CD4-positive, alpha-beta T cell treated with Interleukin-2 at 100 ng/mL for 4 hours (primary cell): ENCODE data around the gene KYAT1.

Experiments
- DNase-seq: peaks from one replicate; pipeline ENCODE4 v3.0.0-alpha.2; 2020; ENCODE audit warnings: low spot score

The KYAT1 gene

DNA sequence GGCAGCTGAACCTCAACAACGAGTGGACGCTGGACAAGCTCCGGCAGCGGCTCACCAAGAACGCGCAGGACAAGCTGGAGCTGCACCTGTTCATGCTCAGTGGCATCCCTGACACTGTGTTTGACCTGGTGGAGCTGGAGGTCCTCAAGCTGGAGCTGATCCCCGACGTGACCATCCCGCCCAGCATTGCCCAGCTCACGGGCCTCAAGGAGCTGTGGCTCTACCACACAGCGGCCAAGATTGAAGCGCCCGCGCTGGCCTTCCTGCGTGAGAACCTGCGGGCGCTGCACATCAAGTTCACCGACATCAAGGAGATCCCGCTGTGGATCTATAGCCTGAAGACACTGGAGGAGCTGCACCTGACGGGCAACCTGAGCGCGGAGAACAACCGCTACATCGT lies 26.6 kb upstream of the KYAT1 start:
- no peak for DNase-seq

DNA sequence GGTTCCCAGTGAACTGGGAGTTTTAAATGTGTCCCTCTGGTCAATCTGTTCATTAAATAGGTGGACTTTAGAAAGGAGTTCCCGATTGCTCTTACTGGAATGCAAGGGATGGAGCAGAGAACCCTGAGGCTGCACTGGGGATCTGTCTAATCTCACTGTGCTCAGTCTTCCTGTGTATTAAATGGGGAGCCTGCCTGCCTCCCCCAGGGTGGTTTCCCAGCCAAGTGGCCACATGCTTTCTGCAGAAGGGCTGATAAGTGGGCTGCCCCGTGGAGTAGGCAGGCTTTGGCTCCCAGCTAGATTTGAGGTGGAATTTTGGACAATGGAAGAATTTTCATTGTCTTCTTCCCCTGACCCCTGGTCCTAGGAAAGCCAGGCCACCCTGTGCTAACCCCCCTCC lies 25.0 kb upstream of the KYAT1 start:
- DNase-seq, result no peak

DNA sequence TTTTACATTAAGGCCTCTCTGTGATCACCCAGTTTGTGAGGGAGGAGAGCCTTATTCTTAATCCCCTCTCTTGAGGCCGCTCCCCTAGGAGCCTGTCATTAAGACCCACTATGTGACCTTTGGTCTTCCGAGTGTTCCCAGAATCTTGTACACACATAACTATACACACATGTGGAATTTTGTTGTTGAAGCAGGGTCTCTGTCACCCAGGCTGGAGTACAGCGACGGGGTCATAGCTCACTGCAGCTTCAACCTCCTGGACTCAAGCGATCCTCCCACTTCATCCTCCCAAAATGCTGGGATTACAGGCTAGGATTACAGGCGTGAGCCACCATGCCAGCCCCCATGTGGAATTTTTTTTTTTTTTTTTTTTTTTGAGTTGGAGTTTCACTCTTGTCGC lies 24.2 kb upstream of the KYAT1 start:
- no peak for DNase-seq

DNA sequence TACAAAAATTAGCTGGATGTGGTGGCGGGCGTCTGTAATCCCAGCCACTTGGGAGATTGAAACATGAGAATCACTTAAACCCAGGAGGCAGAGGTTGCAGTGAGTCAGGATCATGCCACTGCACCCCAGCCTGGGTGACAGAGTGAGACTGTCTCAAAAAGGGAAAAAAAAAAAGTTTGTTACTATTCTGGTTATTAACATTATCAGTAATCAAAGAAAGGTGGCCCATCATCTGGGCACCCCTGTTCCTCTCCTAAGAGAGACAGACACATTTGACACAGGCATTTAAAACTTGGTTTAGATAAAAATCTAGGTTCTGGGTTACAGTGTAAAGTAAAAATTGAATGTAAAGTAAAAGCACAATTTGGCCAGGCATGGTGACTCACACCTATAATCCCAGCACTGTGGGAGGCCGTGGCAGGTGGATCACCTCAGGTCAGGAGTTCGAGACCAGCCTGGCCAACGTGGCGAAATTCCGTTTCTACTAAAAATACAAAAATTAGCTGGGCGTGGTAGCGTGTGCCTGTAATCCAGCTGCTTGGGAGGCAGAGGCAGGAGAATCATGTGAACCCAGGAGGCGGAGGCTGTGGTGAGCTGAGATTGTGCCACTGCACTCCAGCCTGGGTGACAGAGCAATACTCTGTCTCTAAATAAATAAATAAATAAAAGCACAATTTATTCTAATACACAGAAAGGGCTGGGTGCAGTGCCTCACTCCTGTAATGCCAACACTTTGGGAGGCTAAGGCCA lies 22.3 kb upstream of the KYAT1 start:
- DNase-seq, result peak; percentile 27

DNA sequence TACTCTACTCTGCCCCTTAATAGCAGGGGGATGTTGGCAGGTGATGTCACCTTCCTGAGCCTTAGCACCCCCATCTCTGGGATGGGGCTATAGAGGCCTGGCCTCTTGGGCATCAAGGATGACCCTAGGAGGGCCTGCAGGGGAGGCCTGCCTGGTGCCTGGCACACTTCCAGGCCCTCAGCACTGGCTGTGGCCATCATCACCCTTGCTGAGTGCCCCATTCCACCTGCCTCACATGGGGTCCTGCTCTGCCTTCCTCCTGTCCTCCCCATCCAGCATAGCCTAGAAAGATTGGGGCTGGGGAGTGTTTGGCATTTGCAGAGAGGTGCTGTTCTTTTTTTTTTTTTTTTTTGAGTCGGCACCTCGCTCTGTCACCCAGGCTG lies 21.3 kb upstream of the KYAT1 start:
- DNase-seq, result no peak

DNA sequence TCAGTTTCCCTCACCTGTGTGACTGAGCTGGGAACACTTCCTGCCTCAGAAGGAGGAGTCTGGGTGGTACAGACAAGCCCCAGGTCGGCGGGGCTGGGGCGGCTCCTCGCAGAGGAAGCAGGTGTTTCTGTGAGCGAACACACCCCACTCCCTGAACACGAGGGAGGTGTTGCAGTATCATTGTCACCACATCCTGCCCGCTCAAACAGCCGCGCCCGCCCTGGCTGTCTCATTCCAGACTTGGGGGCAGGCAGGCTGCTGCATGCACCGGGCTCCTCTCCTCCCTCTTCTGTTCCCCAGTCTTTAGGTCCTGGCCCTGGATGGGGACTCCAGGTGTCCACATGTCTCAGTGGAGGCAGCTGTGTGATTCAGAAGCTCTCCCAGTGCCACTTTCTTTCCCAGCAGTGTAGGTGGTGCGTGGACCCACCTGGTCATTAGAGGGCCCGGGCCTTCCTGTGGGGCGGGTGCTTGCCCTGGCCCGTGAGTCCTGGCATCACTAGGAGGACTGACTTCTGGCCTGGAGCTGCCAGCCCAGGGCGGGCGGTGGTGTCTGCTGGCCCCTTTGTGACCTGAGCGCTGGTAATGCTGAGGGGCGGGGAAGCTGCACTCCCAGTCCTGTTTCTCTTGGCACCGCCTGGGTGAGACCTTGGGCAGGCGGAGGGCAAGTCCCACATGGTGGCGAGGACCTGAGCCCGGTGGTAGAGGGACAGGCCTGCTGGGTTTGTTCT lies 20.8 kb upstream of the KYAT1 start:
- peak; percentile 92 for DNase-seq

DNA sequence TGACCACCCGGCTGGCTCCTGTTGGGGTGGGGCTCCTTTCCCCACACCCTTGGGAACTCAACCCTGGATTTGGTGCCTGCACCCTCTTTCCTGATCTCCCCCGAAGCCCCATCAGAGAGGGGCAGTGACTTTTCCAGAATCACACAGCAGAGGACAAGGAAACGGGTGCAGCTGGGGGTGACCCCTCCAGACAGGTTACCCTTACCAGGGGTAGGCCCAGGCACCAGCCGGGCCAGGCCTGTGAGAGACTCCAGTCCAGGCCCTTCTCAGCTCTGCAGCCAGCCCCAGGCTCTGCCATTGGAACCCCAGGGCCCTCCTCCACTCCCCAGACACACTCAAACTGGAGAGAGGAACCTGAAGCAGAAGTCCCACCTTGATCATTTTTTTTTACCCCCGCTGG lies 20.1 kb upstream of the KYAT1 start:
- no peak for DNase-seq

DNA sequence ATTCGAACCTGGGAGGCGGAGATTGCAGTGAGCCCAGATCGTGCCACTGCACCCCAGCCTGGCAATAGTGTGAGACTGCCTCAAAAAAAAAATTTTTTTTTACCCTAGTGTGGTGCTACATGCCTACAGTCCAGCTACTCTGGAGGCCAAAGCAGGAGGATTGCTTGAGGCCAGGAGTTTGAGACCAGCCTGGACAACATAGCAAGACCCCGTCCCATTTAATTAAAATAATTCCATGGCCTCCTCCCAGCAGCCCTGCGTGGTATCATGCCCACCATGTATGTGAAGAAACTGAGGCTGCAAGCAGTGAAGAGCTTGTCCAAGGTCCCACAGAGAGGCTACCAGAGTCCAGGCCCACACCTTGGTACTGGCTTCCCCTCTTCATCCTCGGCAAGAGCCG lies 19.6 kb upstream of the KYAT1 start:
- no peak for DNase-seq

DNA sequence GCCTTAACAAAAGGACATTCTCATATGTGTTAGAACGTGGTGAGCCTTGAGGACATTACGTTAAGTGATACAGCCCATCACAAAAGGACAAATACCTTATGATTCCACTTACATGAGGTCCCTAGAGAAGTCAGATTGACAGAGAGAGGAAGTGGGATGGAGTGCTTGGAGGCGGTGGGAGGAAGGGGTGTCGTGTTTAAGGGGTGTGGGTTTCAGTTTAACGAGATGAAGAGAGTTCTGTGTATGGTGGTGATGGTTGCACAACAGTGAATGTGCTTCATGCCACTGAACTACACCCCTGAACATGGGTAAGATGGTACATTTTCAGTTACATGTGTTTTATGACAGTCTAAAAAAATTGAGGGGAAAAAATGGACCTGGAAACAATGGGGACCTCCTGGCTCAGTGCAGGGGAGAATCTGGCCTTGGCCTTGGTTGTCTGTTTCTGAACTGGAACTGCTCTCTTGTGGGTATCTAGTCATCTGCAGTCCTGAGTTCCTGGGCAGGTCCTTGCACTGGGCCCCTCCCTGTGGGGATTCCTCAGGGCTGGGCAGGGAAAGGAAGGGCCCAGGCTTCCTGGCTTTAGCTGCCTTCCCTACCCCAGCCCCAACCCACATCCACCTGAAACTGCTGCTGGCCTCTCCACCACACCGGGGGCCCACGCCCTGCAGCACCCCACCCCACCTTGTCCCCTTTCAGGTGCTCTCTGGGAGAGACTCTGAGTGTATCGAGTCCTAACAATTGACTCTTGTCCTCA lies 18.0 kb upstream of the KYAT1 start:
- peak; percentile 38 for DNase-seq

DNA sequence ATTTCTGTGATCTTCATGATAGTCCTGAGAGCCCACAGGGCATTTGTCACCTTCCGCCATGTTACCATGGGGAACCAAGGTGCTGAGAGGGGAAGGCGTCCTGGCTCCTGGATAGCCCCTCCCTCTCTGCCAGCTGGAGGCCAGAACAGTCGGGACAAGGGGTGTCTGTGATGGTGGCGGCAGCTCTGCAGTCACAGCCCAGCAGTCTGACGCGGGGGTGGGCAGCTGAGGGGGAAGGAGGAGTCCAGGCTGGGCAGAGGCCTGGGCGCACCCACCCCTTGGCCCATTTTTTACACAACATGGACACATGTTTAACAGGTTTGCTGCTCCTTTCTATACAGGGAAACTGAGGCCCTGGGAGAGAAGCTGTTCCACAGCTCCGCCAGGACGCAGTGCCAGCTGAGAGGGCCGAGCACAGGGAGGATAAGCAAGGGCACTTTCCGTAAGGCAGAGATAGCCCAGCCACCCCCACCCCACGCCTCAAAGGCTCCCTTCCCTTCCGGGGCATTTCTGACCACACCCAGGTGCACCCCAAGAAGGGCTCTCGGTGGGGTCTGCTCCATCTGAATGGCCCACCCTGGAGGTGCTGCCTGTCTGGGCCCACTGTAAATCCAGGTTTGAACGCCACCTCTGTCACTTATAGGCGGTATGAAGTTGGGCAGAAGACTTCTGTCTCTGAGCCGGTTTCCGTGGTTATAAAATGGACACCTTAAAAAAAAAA lies 17.3 kb upstream of the KYAT1 start:
- no peak for DNase-seq

DNA sequence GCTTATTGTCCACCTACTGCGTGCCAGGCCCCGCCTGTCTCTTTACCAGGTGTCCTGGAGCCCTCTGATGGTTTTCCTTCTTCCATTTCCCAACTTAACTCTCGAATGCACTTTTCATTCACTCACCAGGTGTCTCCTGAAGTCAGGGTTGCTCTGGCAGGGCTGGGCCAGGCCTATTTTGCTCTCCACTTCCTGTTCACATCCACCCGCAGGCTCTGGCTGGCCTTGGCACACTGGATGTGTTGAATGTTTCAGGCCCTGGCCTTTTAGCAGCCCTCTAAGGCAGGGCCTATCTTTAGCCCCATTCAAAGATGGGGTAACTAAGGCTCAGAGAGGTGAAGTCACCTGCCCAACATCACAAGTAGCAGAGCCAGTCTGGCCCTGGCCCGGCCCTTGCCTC lies 16.6 kb upstream of the KYAT1 start:
- no peak for DNase-seq

DNA sequence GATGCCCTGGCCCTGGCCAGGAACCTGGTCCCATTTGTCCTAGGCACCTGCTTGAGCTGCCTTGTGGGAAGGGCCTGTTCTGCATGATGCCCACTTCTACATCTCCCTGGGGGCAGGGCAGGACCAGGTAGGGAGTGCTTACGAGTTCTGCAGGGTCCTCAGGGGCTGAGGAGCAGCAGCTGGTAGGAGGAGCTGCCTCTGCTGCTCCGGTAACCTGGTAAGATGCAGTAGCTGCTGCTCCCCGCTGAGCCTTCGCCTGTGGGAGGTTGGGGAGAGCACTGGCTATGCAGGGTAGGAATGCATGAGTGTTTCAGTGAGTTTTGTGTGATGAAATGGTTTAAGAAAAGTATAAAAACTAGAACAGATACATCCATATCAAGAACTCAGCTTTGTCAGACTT lies 13.8 kb upstream of the KYAT1 start:
- DNase-seq, result no peak

DNA sequence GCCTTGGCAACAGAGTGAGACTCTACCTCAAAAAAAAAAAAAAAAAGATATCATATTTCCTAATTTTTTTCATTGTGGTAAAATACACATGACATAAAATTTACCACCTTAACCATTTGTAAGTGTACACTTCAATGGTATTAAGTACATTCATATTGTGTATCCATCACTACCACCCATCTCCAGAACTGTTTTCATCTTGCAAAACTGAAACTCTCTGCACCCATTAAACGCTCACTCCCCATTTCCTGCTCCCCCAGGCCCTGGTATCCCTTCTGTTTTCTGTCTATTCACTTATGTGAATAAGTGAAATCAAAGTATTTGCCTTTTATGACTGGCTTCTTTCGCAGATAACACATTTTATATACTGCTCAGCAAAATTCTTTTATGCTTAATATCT lies 13.0 kb upstream of the KYAT1 start:
- peak; percentile 20 for DNase-seq

DNA sequence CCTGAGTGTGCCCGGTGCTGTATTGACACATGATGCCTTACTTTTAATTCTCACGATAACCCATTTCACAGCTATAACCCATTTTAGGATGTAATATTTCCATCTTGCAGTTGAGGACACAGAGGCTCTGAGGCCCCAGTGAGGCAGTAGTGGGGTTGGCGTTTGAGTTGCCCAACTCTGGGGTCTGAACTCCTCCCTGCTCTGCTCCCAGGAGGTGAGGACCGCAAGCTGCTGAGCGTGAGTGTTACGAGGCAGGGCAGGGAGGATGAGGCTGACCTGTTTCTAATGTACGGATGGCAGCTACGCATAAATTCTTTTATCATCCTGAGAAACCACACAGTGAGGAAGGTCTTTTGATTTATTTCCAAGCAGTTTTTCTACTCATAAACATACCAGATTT lies 11.6 kb upstream of the KYAT1 start:
- DNase-seq, result no peak

DNA sequence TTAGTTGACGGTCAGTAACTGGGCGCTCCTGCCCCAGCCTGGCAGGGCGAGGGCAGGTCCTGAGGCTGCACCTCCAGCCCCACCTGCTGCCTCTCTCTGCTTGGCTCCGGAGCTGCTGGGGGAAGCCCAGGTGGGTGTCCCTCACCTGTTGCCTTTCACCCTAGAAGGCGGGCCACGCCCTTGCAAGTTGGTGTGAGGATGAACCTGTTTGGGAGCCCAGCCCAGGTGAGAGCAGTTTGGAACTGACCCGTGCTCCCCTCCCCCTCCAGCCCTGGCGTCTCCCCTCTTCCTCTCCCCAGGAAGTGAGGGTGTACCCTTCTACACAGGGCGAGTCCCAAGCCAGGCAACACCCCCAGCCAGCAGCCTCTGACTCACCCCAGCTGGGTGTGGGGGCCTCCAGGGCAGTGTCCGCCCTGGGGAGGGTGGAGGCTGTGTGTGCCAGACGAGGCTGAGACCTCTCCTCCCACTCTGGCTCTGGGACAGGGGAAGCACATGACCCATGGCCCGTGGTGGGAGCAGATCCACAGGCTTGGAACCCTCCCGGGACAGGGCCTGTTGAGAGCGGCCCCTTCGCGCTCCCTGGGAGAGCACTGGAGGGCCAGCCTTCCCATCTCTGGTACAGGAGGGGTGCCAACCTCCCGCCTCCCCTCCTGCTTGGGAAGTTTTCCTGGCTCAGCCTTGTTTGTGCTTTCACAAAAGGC lies 10.6 kb upstream of the KYAT1 start:
- DNase-seq, result peak; percentile 57

DNA sequence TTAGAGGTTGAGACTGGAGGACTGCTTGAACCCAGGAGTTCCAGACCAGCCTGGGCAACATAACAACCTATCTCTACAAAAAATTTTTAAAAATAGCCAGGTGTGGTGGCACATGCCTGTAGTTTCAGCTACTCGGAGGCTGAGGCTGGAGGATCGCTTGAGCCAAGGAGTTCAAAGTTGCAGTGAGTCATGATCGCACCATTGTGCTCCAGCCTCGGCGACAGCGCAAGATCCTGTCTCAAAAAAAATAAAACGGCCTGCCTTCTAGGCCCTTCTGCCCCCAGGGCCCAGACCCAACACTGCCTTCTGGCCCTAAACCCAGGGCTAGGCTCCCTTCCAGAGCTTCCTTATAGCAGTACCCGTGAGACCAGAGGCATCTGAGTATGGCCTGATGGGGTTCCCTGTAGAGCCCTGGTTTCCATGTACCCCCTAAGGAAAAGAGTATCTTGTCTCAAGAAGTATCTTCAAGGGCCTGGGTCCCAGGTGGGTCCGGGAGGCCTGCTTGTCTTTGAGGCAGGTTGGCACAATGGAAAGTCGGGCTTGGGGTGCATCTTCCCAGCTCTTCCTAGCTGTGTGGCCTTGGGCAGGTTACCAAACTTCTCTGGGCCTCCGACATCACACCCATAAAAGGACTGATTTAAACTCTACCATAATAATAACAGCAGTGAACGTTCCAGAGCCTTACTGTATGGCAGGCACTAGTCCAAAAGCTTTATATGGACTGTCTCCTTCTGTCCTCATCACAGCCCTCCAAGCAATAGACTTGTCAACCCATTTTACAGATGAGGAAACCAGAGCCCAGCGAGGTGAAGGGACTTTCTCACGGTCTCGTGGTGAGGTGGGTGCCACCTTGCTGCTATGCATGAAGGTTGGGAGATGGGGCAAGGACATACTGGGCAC lies 9.8 kb upstream of the KYAT1 start:
- no peak for DNase-seq

DNA sequence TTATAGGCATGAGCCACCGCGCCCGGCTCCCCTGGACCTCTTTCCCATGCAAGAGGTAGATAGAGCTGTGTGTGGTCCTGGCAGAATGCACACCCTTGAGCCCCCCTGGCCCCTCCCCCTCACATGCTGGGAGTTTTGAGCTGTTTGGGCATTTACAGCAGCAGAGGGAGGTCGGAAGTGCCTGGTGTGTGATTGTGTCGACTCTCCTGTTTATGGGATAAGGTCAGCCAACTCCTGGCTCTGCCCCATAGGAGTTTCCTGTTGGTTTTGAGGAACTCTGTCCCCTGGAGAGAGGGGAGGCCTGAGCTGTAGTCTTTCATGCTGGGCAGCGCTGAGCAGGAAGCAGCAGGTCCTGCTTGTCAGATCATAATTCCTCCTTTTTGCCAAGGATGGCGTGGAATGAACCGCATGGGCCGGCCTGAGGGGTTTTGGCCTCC lies 6.2 kb upstream of the KYAT1 start:
- no peak for DNase-seq

DNA sequence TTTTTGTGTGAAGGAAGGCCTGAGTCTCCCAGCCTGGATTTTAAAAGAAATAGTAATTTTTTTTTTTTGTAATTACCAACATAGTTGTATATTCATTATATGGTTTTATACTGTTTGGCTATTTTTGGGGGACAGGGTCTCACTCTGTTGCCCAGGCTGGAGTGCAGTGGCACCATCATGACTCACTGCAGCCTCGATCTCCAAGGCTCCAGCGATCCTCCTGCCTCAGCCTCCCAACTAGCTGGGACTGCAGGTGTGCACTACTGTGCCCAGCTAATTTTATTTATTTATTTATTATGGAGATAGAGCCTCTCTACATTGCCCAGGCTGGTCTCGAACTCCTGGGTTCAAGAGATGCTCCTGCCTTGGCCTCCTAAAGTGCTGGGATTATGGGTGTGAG lies 5.3 kb upstream of the KYAT1 start:
- DNase-seq, result no peak

DNA sequence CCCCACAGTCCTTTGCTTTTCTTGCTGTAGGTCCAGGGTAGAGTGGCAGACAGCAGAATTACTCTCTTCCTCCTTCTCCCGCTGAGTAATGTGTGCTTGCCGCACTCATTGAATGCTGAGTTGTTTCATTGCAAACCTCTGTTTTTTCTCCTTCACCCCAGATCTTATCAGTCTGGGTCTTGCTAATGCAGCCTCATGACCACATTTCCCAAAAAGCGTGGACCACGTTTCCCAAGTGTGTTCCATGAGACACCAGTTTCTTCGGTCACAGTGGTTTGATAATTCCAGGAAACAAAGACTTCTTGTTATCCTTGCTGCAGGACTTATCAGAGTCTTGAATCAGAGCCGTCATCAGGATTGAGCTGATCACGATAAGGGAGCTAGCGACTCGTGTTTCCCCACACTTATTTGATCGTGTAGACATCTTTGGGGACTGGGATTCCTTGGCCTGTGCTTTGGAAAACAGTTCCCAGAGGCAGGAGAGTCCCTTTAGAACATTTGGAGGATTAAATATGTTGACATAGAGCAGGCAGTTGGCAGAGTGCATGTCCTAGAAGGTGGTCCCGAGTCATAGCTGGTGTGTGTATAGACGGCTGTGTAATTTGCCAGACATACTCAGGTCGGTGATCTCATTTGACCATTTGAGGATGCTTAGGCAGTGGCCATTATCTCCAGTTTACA lies 4.6 kb upstream of the KYAT1 start:
- DNase-seq, result no peak

DNA sequence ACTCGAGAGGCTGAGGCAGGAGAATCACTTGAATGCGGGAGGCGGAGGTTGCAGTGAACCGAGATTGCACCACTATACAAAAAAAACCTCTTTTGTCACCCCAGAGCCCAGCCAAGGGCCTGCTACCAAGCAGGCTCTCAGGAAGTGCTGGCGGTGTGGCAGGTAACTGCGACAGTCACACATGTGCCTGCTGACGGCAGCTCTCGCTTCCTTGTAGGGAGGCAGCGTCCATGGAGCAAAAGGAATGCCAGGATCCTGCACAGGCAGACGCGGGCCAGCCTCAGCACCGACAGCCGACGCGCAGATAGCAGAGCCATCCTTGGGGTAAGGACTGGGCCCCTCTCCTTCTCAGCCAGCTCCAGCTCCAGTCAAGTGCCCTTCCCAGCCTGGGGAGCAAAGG lies 4.0 kb upstream of the KYAT1 start:
- DNase-seq, result no peak
